PC-9 (cell line): Measurements from ENCODE around the gene CKAP4. TPM values are rescaled to one million over a fixed set of nuclear protein-coding genes. Genes with fewer than 3 reads are reported as not detected.

Source experiments
- BruUV-seq: library from RNA; stranded (reverse); fragments of 400-500 nt; replicated peaks from 2 replicates; lab custom pipeline; 2021; lab: Mats Ljungman, UMichigan
- CTCF ChIA-PET: fragments of 300-600 bp; sonication (Branson Sonifier 250); formaldehyde crosslinking; loops from one replicate; lab custom pipeline; 2022; ENCODE audit warnings: antibody characterized with exemption; lab: Charles Lee
- POLR2A ChIA-PET: fragments of 300-600 bp; sonication (Branson Sonifier 250); formaldehyde crosslinking; loops from one replicate; lab custom pipeline; 2022; ENCODE audit warnings: antibody characterized with exemption; ENCODE audit not compliant: unreplicated experiment; lab: Charles Lee
- DNase-seq, 2 experiments: peaks; one replicate each; pipeline versions ENCODE4 v3.0.0 to v3.0.0-alpha.2; 2015 to 2022; ENCODE audit warnings: mixed read lengths in 1 of 2
- H2AFZ ChIP-seq: fragments of 200-600 bp; sonication (generic); 2 replicates; pipeline ENCODE4 v1.8.1; 2017; ENCODE audit warnings: antibody characterized with exemption
- H3F3A ChIP-seq: fragments of 200-600 bp; sonication (generic); 2 replicates; pipeline ENCODE4 v1.8.1; 2017; ENCODE audit warnings: antibody characterized with exemption, mild to moderate bottlenecking, low read depth; ENCODE audit not compliant: insufficient read depth
- H3K27ac ChIP-seq: fragments of 200-600 bp; sonication (generic); 2 replicates; pipeline ENCODE4 v1.6.1; 2016; ENCODE audit warnings: mixed run types
- H3K27me3 ChIP-seq: fragments of 200-600 bp; sonication (generic); 2 replicates; pipeline ENCODE4 v1.6.1; 2016; ENCODE audit warnings: low read depth, mixed run types; ENCODE audit not compliant: insufficient read depth
- H3K36me3 ChIP-seq: fragments of 200-600 bp; sonication (generic); 2 replicates; pipeline ENCODE4 v1.6.1; 2016; ENCODE audit warnings: low read depth, mixed run types
- H3K4me1 ChIP-seq: fragments of 200-600 bp; sonication (generic); replicated peaks from 2 replicates; pipeline ENCODE4 v1.6.1; 2016; ENCODE audit warnings: mixed run types; ENCODE audit not compliant: insufficient read depth
- H3K4me2 ChIP-seq: fragments of 200-600 bp; sonication (generic); 2 replicates; pipeline ENCODE4 v1.6.1; 2017; ENCODE audit warnings: mixed run types
- H3K4me3 ChIP-seq: fragments of 200-600 bp; sonication (generic); 2 replicates; pipeline ENCODE4 v1.6.1; 2016; ENCODE audit warnings: mixed run types
- H3K79me2 ChIP-seq: fragments of 200-600 bp; sonication (generic); 2 replicates; pipeline ENCODE4 v1.6.1; 2017; ENCODE audit warnings: low read depth, mixed run types
- H3K9me2 ChIP-seq: fragments of 200-600 bp; sonication (generic); 2 replicates; pipeline ENCODE4 v1.8.1; 2017; ENCODE audit warnings: mild to moderate bottlenecking; ENCODE audit not compliant: insufficient read depth
- H3K9me3 ChIP-seq: fragments of 200-600 bp; sonication (generic); 2 replicates; pipeline ENCODE4 v1.8.1; 2016; ENCODE audit warnings: low read depth; ENCODE audit not compliant: insufficient read depth
- H4K20me1 ChIP-seq: fragments of 200-600 bp; sonication (generic); 2 replicates; pipeline ENCODE4 v1.8.1; 2017; ENCODE audit not compliant: insufficient read depth
- CTCF ChIP-seq: fragments of 200-600 bp; sonication (generic); conservative IDR thresholded peaks from 2 replicates; pipeline ENCODE4 v1.6.1; 2017; ENCODE audit warnings: mixed run types, antibody characterized with exemption, mild to moderate bottlenecking, moderate library complexity
- EZH2 ChIP-seq: fragments of 200-600 bp; sonication (generic); IDR thresholded peaks from 2 replicates; pipeline ENCODE4 v1.8.0; 2017; ENCODE audit warnings: antibody characterized with exemption, low read depth
- intact Hi-C: fragments of 100-400 bp; cut with micrococcal nuclease; formaldehyde crosslinking; loops from one replicate; pipeline ENCODE4 v1.10.0; 2022; ENCODE audit not compliant: unreplicated experiment
- total RNA-seq: library from RNA; stranded (reverse); gene quantifications from 2 replicates; pipeline ENCODE4 v1.2.3, GENCODE V29; 2021

The CKAP4 gene
- total RNA-seq, 1 experiment from 2014 or later, result 81.5 TPM

GRCh38 chr12:106258935-106259334 lies 11.1 kb upstream of the CKAP4 start:
- CTCF ChIA-PET, result interaction anchor here (0.7 kb wide), 1 partner anchor 24 kb away, joined by 8 read pairs; no protein-coding TSS in a partner anchor
- H3K9me2 ChIP-seq, result no peaks in the 10 kb centered on the region
- H3K9me3 ChIP-seq, result no peaks in the 10 kb centered on the region
- DNase-seq, result no peak
- H4K20me1 ChIP-seq, result no peaks in the 10 kb centered on the region
- no peaks in the 10 kb centered on the region for H3K27me3 ChIP-seq
- BruUV-seq, result no TSS peak
- H3F3A ChIP-seq, result no peaks in the 10 kb centered on the region
- POLR2A ChIA-PET, result no interaction called here
- H3K4me2 ChIP-seq, result no peak overlapping the region
- H2AFZ ChIP-seq, result no peak overlapping the region
- H3K79me2 ChIP-seq, result no peaks in the 10 kb centered on the region
- TF ChIP-seq CTCF (no peak), EZH2 (no peak)
- H3K4me1 ChIP-seq, result no peaks in the 10 kb centered on the region
- no peak overlapping the region for H3K27ac ChIP-seq
- no peaks in the 10 kb centered on the region for H3K36me3 ChIP-seq
- intact Hi-C loops, result no loop called here
- no peak overlapping the region for H3K4me3 ChIP-seq

- Histone ChIP-seq H3K4me2 (no peak overlapping the region), H3K4me3 (no peak overlapping the region), H3K27ac (no peak overlapping the region), H3K27me3 (no peaks in the 10 kb centered on the region), H3K9me2 (no peaks in the 10 kb centered on the region), H2AFZ (no peak overlapping the region), H3F3A (no peaks in the 10 kb centered on the region), H4K20me1 (no peaks in the 10 kb centered on the region), H3K79me2 (no peaks in the 10 kb centered on the region), H3K36me3 (no peaks in the 10 kb centered on the region), H3K9me3 (no peaks in the 10 kb centered on the region), H3K4me1 (no peaks in the 10 kb centered on the region)
- intact Hi-C loops, result no loop called here
- no peak for TF ChIP-seq EZH2
- no peak for TF ChIP-seq CTCF
- ChIA-PET CTCF (no interaction called here), POLR2A (no interaction called here)
- no TSS peak for BruUV-seq
- DNase-seq, result no peak
Measured at GRCh38 chr12:106258226-106258625, 10.4 kb upstream of the CKAP4 start.

- Histone ChIP-seq H3K27me3 (no peaks in the 10 kb centered on the region), H3K36me3 (no peaks in the 10 kb centered on the region), H3K27ac (no peak overlapping the region), H4K20me1 (no peaks in the 10 kb centered on the region), H3K9me2 (no peaks in the 10 kb centered on the region), H2AFZ (no peak overlapping the region), H3F3A (no peaks in the 10 kb centered on the region), H3K9me3 (no peaks in the 10 kb centered on the region), H3K4me2 (no peak overlapping the region), H3K79me2 (no peaks in the 10 kb centered on the region), H3K4me3 (no peak overlapping the region), H3K4me1 (no peaks in the 10 kb centered on the region)
- no peak for DNase-seq
- intact Hi-C loops, result no loop called here
- no TSS peak for BruUV-seq
- TF ChIP-seq CTCF, result no peak
- TF ChIP-seq EZH2, result no peak
- CTCF ChIA-PET, result no interaction called here
- POLR2A ChIA-PET, result no interaction called here
Measured at GRCh38 chr12:106256524-106256923, 8.7 kb upstream of the CKAP4 start.
